Fibroblast of lung (primary cell): ENCODE results near the gene SGTA.

Experiments used
- EZH2 ChIP-seq: IDR thresholded peaks from 2 replicates; pipeline ENCODE4 v1.5.1; 2012; ENCODE audit warnings: low read length, control low read depth, mild to moderate bottlenecking; ENCODE audit errors: missing control alignments
- TF ChIP-seq, protein P1 (sequence below), 2 donors: IDR thresholded peaks in 1 of 2; conservative IDR thresholded peaks in 1 of 2; 1 replicate in 1 of 2; 2 replicates in 1 of 2; pipeline ENCODE4 v1.5.1; 2011 to 2012; ENCODE audit warnings: low read length in 2 of 2, control low read depth in 1 of 2, inconsistent platforms in 1 of 2, low read depth in 1 of 2, mild to moderate bottlenecking in 1 of 2

DNA sequence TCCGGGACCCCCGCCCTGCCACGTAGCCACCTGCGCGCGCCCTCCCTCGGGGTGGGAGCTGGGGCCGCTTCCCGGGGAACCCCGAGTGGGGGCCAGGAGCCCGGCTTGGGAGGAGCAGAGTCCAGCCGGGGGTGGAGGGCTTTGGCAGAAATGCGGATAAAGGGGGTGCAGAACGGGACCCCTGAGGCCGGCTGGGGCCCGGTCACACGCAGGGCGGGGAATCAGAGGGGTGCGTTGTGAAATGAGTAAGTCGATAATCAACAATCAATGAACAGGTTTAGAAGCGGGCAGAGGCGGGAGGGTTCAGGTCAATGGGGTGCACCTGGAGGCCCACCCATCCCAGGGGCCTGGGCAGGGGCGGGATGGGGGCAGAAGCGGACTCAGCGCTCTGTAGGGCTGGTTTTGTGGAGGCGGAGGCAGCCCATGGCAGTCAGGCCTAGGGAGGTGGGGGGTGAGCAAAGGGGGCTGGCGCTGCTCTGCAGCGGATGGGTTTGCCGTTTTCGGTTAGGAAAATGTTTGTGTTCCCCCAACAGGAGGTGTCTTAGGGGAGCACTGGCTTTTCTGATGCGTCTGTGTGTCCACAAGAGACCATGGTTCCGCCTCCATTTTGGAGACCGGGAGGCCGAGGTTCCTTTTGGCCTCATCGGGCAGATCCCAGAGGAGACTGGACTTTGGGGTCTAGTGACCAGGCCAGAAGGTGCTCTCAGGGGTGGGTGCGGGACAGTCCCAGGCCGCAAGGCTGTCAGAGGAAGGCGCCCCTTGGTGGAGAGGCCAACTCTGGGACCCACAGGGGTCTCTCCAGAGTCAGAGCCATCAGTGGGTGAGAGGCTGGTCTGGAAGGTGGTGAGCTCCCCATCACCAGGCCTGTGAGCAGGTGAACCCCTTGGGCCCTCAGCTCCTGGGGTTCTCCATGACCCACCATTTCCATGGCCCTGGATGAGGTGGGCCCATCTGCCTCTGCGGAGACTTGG lies 61.2 kb downstream of the SGTA start:
- TF ChIP-seq, protein P1, sequence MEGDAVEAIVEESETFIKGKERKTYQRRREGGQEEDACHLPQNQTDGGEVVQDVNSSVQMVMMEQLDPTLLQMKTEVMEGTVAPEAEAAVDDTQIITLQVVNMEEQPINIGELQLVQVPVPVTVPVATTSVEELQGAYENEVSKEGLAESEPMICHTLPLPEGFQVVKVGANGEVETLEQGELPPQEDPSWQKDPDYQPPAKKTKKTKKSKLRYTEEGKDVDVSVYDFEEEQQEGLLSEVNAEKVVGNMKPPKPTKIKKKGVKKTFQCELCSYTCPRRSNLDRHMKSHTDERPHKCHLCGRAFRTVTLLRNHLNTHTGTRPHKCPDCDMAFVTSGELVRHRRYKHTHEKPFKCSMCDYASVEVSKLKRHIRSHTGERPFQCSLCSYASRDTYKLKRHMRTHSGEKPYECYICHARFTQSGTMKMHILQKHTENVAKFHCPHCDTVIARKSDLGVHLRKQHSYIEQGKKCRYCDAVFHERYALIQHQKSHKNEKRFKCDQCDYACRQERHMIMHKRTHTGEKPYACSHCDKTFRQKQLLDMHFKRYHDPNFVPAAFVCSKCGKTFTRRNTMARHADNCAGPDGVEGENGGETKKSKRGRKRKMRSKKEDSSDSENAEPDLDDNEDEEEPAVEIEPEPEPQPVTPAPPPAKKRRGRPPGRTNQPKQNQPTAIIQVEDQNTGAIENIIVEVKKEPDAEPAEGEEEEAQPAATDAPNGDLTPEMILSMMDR (conservative IDR thresholded peaks at IDR 0.05 in 1 of 2, IDR thresholded peaks at IDR 0.05 in 1 of 2; ENCODE audit: low read depth in 1 of 2, low read length in 2 of 2), result no peak
- peak; percentile 60 for TF ChIP-seq EZH2
